CD4-positive, alpha-beta memory T cell (primary cell): ENCODE results near the gene OR6Q1. TPM values are rescaled to one million over a fixed set of nuclear protein-coding genes. Genes with fewer than 3 reads are reported as not detected.

Experiments
- CTCF ChIA-PET: fragments of 350-600 bp; sonication (Branson Sonifier 250); formaldehyde crosslinking; loops from one replicate; lab custom pipeline; 2021; ENCODE audit warnings: inconsistent platforms; ENCODE audit not compliant: partially characterized antibody; lab: Charles Lee
- POLR2A ChIA-PET: fragments of 350-600 bp; sonication (Branson Sonifier 250); formaldehyde crosslinking; loops from one replicate; lab custom pipeline; 2021; ENCODE audit not compliant: partially characterized antibody; lab: Charles Lee
- DNase-seq, 5 donors: peaks; one replicate each; pipeline versions ENCODE4 v3.0.0 to v3.0.0-alpha.2; 2020 to 2022; ENCODE audit warnings: mixed read lengths in 1 of 5
- H3K27ac ChIP-seq: one replicate; pipeline ENCODE4 v1.7.0; 2013; ENCODE audit warnings: low read depth, low read length
- H3K27me3 ChIP-seq: 2 replicates; pipeline ENCODE4 v1.7.0; 2013; ENCODE audit warnings: mild to moderate bottlenecking, low read length, moderate library complexity; ENCODE audit not compliant: insufficient read depth
- H3K36me3 ChIP-seq: 2 replicates; pipeline ENCODE4 v1.7.0; 2013; ENCODE audit warnings: mild to moderate bottlenecking, low read length, moderate library complexity; ENCODE audit not compliant: insufficient read depth
- H3K4me1 ChIP-seq: 2 replicates; pipeline ENCODE4 v1.7.0; 2013; ENCODE audit warnings: mild to moderate bottlenecking, low read length, moderate library complexity; ENCODE audit not compliant: insufficient read depth
- H3K4me3 ChIP-seq, 2 donors: one replicate each; pipeline ENCODE4 v1.7.0; 2013; ENCODE audit warnings: low read length in 2 of 2, mild to moderate bottlenecking in 1 of 2
- H3K9me3 ChIP-seq, 2 donors: one replicate each; pipeline ENCODE4 v1.7.0; 2013; ENCODE audit warnings: low read length in 2 of 2, control low read depth in 1 of 2; ENCODE audit not compliant: control insufficient read depth in 1 of 2
- H3K27ac Mint-ChIP-seq, 7 donors: one replicate each; pipeline ENCODE4 v1.8.0; 2020 to 2021; ENCODE audit warnings: mixed read lengths in 7 of 7, mild to moderate bottlenecking in 6 of 7, inconsistent platforms in 3 of 7, moderate library complexity in 3 of 7
- H3K27me3 Mint-ChIP-seq, 2 donors: one replicate each; pipeline ENCODE4 v1.8.0; 2020 to 2021; ENCODE audit warnings: mixed read lengths in 2 of 2
- H3K36me3 Mint-ChIP-seq, 2 donors: one replicate each; pipeline ENCODE4 v1.8.0; 2020 to 2021; ENCODE audit warnings: mixed read lengths in 2 of 2, inconsistent platforms in 1 of 2, mild to moderate bottlenecking in 1 of 2
- H3K4me1 Mint-ChIP-seq, 4 donors: one replicate each; pipeline ENCODE4 v1.8.0; 2020 to 2021; ENCODE audit warnings: mixed read lengths in 4 of 4, mild to moderate bottlenecking in 1 of 4
- H3K4me3 Mint-ChIP-seq, 8 donors: one replicate each; pipeline ENCODE4 v1.8.0; 2020 to 2021; ENCODE audit warnings: mixed read lengths in 8 of 8, mild to moderate bottlenecking in 7 of 8, moderate library complexity in 6 of 8, inconsistent platforms in 3 of 8
- H3K9me3 Mint-ChIP-seq, 8 donors: one replicate each; pipeline ENCODE4 v1.8.0; 2020 to 2021; ENCODE audit warnings: mixed read lengths in 8 of 8, mild to moderate bottlenecking in 5 of 8, inconsistent platforms in 3 of 8, moderate library complexity in 1 of 8
- intact Hi-C: fragments of 100-400 bp; cut with micrococcal nuclease; formaldehyde crosslinking; loops from one replicate; pipeline ENCODE4 v1.15.1; 2023
- polyA plus RNA-seq, 2 donors: library from polyadenylated mRNA; unstranded; fragments of 300-500 nt; fragmentation: Illumina TruSeq; gene quantifications; one replicate each; pipeline ENCODE4 v1.2.3, GENCODE V29; 2021
- total RNA-seq, 2 experiments: library from RNA; stranded (reverse); gene quantifications; one replicate each; pipeline ENCODE4 v1.2.3, GENCODE V29; 2021

Gene OR6Q1
- total and polyA plus RNA-seq, 4 experiments from 2014 or later, result not detected

DNA sequence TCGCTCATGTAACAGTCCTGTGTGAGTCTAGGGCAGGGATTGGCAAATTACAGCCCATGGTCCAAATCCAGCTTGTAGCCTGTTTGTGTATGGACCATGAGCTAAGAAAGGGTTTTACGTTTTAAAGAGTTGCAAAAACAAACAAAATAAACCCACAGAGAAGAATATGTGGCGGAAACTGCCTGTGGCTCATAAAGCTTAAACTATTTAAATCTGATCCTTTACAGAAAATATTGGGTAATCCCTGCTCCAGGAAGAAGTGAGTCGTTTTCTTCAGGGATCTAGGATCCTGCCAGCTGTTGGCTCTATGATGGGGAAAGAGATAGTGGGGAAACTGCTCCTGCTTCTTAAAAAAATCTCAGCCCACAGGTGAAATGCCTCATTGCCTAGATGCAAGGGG is 3.4 kb upstream of the OR6Q1 start:
- Mint-ChIP-seq H3K9me3 (peaks cover 0 to 7% (median 0%) of the 10 kb centered on the region in 8 donors), H3K27me3 (peaks cover 0 to 9% of the 10 kb centered on the region in 2 donors), H3K27ac (no peak overlapping the region), H3K4me1 (peaks cover 0 to 3% (median 0%) of the 10 kb centered on the region in 4 donors), H3K36me3 (no peaks in the 10 kb centered on the region), H3K4me3 (no peak overlapping the region)
- H3K4me1 ChIP-seq, result no peaks in the 10 kb centered on the region
- H3K27me3 ChIP-seq, result no peaks in the 10 kb centered on the region
- ChIA-PET CTCF (no interaction called here), POLR2A (no interaction called here)
- H3K4me3 ChIP-seq, result no peak overlapping the region
- no peak for DNase-seq
- intact Hi-C loops, result no loop called here
- no peak overlapping the region for H3K27ac ChIP-seq
- H3K9me3 ChIP-seq, result no peaks in the 10 kb centered on the region
- H3K36me3 ChIP-seq, result no peaks in the 10 kb centered on the region

- peaks cover 0 to 12% of the 10 kb centered on the region in 2 donors for H3K27me3 Mint-ChIP-seq
- CTCF ChIA-PET, result no interaction called here
- peaks cover 0 to 7% (median 1%) of the 10 kb centered on the region in 8 donors for H3K9me3 Mint-ChIP-seq
- intact Hi-C loops, result no loop called here
- H3K4me3 Mint-ChIP-seq, result no peak overlapping the region
- Histone ChIP-seq H3K4me3 (no peak overlapping the region), H3K4me1 (no peaks in the 10 kb centered on the region), H3K27me3 (no peaks in the 10 kb centered on the region), H3K27ac (no peak overlapping the region), H3K9me3 (no peaks in the 10 kb centered on the region), H3K36me3 (no peaks in the 10 kb centered on the region)
- DNase-seq, result no peak
- POLR2A ChIA-PET, result no interaction called here
- H3K4me1 Mint-ChIP-seq, result peaks cover 0 to 3% (median 0%) of the 10 kb centered on the region in 4 donors
- no peaks in the 10 kb centered on the region for H3K36me3 Mint-ChIP-seq
- H3K27ac Mint-ChIP-seq, result no peak overlapping the region
Measured at GRCh38 chr11:58028687-58029411, 1.9 kb upstream of the OR6Q1 start.

DNA sequence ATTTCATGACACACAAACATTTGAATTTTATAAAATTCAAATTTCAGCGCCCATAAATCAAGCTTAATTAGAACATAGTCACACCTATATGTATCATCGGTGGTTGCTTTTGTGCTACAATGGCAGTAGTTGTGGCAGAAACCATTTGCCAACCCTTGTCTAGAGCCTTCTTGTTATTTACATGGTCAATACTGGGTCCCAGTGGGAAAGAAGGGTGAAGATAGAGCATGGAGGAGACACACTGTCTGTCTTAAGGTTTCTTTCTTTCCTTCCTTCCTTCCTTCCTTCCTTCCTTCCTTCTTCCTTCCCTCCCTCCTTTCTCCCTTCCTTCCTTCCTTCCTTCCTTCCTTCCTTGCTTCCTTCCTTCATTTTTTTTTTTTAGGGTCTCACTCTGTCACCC is 3.7 kb downstream of the OR6Q1 start:
- Histone ChIP-seq H3K9me3 (no peaks in the 10 kb centered on the region), H3K36me3 (no peaks in the 10 kb centered on the region), H3K27ac (no peak overlapping the region), H3K4me1 (no peaks in the 10 kb centered on the region), H3K4me3 (no peak overlapping the region), H3K27me3 (no peaks in the 10 kb centered on the region)
- Mint-ChIP-seq H3K4me1 (no peaks in the 10 kb centered on the region), H3K4me3 (no peak overlapping the region), H3K27ac (no peak overlapping the region), H3K36me3 (no peaks in the 10 kb centered on the region), H3K27me3 (peaks cover 0 to 8% of the 10 kb centered on the region in 2 donors), H3K9me3 (peaks cover 2 to 23% (median 11%) of the 10 kb centered on the region in 8 donors)
- ChIA-PET POLR2A (no interaction called here), CTCF (no interaction called here)
- intact Hi-C loops, result no loop called here
- DNase-seq, result no peak

GRCh38 chr11:58039589-58039988 is 8.8 kb downstream of the OR6Q1 start:
- Histone ChIP-seq H3K27ac (no peak overlapping the region), H3K27me3 (no peaks in the 10 kb centered on the region), H3K4me1 (no peaks in the 10 kb centered on the region), H3K4me3 (no peak overlapping the region), H3K9me3 (no peaks in the 10 kb centered on the region), H3K36me3 (no peaks in the 10 kb centered on the region)
- ChIA-PET CTCF (no interaction called here), POLR2A (no interaction called here)
- H3K27ac Mint-ChIP-seq, result no peak overlapping the region
- H3K27me3 Mint-ChIP-seq, result peaks cover 0 to 8% of the 10 kb centered on the region in 2 donors
- no peaks in the 10 kb centered on the region for H3K36me3 Mint-ChIP-seq
- DNase-seq, result no peak
- no peaks in the 10 kb centered on the region for H3K4me1 Mint-ChIP-seq
- intact Hi-C loops, result no loop called here
- no peak overlapping the region for H3K4me3 Mint-ChIP-seq
- peaks cover 6 to 23% (median 12%) of the 10 kb centered on the region in 8 donors for H3K9me3 Mint-ChIP-seq

DNA sequence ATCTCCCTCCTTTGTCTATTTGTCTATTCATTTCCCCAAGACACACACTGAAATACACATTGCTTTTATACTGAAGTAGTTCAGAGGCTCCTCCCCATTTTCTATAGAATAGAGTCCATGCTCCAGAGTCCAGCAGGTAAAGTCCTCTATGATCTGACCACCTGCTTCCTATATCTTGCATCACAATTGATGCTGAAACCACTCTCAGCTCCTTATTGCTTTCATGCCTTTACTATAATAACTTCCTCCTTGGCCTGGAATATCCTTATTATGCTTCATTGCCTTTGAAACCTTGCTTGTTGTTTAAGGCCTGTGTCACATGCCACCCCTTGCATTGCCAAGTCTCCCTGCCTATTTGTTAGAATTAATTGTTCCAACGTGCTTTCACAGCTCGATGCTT is 12.6 kb downstream of the OR6Q1 start:
- Mint-ChIP-seq H3K9me3 (peaks cover 0 to 10% (median 5%) of the 10 kb centered on the region in 8 donors), H3K27me3 (peaks cover 0 to 10% of the 10 kb centered on the region in 2 donors), H3K27ac (no peak overlapping the region), H3K4me1 (no peaks in the 10 kb centered on the region), H3K36me3 (no peaks in the 10 kb centered on the region), H3K4me3 (no peak overlapping the region)
- H3K27me3 ChIP-seq, result no peaks in the 10 kb centered on the region
- DNase-seq, result no peak
- intact Hi-C loops, result no loop called here
- POLR2A ChIA-PET, result no interaction called here
- no peaks in the 10 kb centered on the region for H3K4me1 ChIP-seq
- H3K4me3 ChIP-seq, result no peak overlapping the region
- H3K9me3 ChIP-seq, result no peaks in the 10 kb centered on the region
- H3K36me3 ChIP-seq, result no peaks in the 10 kb centered on the region
- CTCF ChIA-PET, result no interaction called here
- no peak overlapping the region for H3K27ac ChIP-seq

- Histone ChIP-seq H3K9me3 (no peaks in the 10 kb centered on the region), H3K4me3 (no peak overlapping the region), H3K36me3 (no peaks in the 10 kb centered on the region), H3K27ac (no peak overlapping the region), H3K4me1 (no peaks in the 10 kb centered on the region), H3K27me3 (no peaks in the 10 kb centered on the region)
- peaks cover 0 to 10% of the 10 kb centered on the region in 2 donors for H3K27me3 Mint-ChIP-seq
- H3K27ac Mint-ChIP-seq, result no peak overlapping the region
- DNase-seq, result no peak
- H3K4me3 Mint-ChIP-seq, result no peak overlapping the region
- POLR2A ChIA-PET, result no interaction called here
- intact Hi-C loops, result no loop called here
- H3K9me3 Mint-ChIP-seq, result peaks cover 0 to 10% (median 5%) of the 10 kb centered on the region in 8 donors
- CTCF ChIA-PET, result no interaction called here
- H3K4me1 Mint-ChIP-seq, result no peaks in the 10 kb centered on the region
- no peaks in the 10 kb centered on the region for H3K36me3 Mint-ChIP-seq
Measured at GRCh38 chr11:58046231-58046630, 15.5 kb downstream of the OR6Q1 start.

DNA sequence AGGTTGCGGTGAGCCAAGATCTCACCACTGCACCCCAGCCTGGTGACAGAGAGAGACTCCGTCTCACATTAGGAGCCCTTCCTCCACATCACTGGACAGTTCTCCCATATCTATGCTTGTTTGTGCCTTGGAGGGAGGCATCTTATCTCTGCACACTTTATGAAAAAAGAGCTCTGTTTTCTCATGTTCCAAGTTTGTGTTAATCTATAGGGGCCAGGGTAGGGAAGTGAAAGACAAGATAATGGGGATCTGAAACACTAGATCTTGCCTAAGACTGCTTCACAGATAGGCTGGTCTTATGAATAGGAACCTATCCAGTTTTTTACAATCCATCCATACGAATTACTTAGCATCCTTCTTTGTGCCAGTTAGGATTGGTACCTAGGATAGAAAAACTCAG is 17.1 kb downstream of the OR6Q1 start:
- ChIA-PET CTCF (no interaction called here), POLR2A (no interaction called here)
- no peaks in the 10 kb centered on the region for H3K9me3 ChIP-seq
- H3K36me3 ChIP-seq, result no peaks in the 10 kb centered on the region
- Mint-ChIP-seq H3K4me3 (no peak overlapping the region), H3K4me1 (no peaks in the 10 kb centered on the region), H3K36me3 (no peaks in the 10 kb centered on the region), H3K27ac (no peak overlapping the region), H3K9me3 (peaks cover 0 to 9% (median 5%) of the 10 kb centered on the region in 8 donors), H3K27me3 (peaks cover 0 to 10% of the 10 kb centered on the region in 2 donors)
- no peak overlapping the region for H3K27ac ChIP-seq
- H3K27me3 ChIP-seq, result no peaks in the 10 kb centered on the region
- intact Hi-C loops, result no loop called here
- DNase-seq, result no peak
- H3K4me3 ChIP-seq, result no peak overlapping the region
- H3K4me1 ChIP-seq, result no peaks in the 10 kb centered on the region
